ENCODE data around the gene MYO18B. TPM values are rescaled to one million over a fixed set of nuclear protein-coding genes. Genes with fewer than 3 reads are reported as not detected.

The MYO18B gene
- total RNA-seq, 1 experiment from 2014 or later, result not detected

DNA sequence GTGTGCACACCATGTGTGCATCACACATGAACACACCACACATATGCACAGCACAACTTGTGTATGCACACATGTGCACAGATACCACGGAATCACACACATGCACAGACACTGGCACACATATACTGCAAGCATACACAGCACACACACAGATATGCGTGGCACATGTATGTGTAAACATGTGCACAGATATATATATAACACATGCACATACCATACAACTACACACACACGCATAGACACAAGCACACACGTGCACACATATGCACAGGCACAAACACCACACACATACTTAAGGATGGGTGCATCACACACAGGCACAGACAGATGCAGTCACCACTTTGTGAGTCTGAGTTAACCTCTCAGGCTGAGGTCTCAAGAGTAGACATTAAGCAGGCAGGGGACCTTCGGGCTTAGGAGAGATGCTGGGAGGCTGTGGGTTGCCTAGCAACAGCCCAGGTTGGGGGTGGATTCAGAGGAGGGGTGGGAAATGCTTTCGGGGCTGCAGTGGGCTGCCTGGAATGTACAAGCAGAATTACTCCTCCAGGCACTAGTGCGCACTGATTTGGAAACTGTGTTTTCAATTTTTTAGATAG, 82.9 kb downstream of the MYO18B start:
- DNase-seq (ENCODE audit: low spot score), result no peak

- no peak for DNase-seq (ENCODE audit: low spot score)
Observed at GRCh38 chr22:25827415-25827814, 85.4 kb downstream of the MYO18B start.

GRCh38 chr22:25828422-25828821, 86.4 kb downstream of the MYO18B start:
- DNase-seq (ENCODE audit: low spot score), result no peak

- no peak for DNase-seq (ENCODE audit: low spot score)
Observed at GRCh38 chr22:25829237-25829636, 87.2 kb downstream of the MYO18B start.

DNA sequence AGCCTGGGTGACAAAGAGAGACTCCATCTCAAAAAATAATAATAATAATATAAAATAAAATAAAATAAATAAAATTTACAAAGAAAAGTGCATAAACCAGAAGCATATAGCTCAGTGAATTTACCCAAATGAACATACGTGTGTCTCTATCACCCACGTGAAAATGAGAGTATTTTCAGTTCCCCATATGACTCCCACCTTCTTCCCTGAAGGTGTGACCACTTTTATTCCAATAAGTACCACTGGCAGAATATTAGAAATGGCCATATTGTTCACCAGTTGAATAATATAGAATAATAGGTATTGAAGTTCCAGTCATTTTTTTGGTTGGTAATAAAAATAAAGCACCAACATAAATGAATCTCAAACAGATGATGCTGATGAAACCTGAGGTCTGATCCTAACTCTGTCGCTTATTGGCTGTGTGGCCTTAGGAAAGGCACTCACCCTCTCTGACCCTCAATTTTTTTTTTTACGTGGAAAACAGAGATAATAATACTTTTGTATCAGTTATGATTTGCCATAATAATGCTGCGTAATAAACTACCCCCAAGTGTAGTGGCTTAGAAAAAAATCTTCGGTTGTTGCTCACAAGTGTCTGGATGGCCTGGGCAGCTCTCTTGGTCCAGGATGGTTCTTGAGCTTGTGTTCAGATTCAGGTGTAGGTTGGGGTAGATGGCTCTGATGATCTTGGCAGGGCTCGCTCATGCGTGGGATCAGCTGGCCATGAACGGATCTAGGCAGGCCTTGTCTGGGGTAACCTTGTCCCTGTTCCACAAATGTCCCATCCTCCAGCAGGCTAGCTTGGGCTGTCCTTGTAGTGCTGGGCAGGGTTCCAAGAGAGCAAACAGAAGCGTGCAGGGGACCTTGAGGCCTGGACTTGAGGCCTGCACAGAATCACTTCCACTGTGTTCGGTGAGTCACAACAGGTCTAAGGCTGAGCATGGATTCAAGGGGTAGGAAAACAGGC, 88.1 kb downstream of the MYO18B start:
- DNase-seq (ENCODE audit: low spot score), result no peak

DNA sequence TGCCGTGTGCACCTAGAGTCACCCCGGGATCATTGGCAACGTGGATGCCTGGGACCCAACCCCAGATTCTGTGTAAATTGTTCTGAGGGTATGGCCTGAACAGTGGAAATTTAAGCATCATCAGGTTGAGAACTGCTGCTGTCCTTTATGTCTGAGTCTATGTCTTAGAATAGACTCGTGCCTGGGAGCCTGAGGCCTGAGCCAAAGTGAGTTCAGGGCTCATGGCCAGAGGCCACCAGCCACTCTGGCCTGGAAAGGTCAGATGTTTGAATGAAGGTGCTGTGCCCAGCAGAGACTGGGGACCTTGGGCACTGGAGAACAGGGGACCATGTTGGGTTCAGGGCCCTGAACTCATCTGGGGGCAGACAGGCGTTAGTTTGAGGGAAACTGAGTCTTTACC, 91.1 kb downstream of the MYO18B start:
- no peak for DNase-seq (ENCODE audit: low spot score)

- no peak for DNase-seq (ENCODE audit: low spot score)
Observed at GRCh38 chr22:25833676-25834075, 91.7 kb downstream of the MYO18B start.

- DNase-seq (ENCODE audit: low spot score), result no peak
Observed at GRCh38 chr22:25834490-25834889, 92.5 kb downstream of the MYO18B start.

DNA sequence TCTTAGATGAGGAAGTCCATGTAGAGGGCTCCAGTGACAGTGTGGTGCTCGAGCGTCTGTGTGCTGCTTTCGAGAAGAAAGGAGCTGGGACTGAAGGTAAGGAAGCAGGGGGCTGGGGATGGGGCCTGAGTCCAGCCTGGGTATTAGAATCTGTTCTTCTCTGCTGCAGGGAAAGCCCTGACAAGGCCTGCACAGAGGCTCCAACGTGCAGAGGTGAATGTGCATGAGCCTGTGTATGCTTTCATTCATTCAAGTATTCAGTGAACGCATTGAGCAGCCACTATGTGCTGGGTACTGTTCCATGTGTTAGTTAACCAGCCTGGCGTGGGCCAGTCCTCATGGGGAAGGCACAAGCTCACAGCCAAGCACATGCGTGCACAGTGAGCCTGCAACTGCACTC, 93.4 kb downstream of the MYO18B start:
- DNase-seq (ENCODE audit: low spot score), result no peak

GRCh38 chr22:25837288-25837900, 95.4 kb downstream of the MYO18B start:
- DNase-seq (ENCODE audit: low spot score), result no peak

DNA sequence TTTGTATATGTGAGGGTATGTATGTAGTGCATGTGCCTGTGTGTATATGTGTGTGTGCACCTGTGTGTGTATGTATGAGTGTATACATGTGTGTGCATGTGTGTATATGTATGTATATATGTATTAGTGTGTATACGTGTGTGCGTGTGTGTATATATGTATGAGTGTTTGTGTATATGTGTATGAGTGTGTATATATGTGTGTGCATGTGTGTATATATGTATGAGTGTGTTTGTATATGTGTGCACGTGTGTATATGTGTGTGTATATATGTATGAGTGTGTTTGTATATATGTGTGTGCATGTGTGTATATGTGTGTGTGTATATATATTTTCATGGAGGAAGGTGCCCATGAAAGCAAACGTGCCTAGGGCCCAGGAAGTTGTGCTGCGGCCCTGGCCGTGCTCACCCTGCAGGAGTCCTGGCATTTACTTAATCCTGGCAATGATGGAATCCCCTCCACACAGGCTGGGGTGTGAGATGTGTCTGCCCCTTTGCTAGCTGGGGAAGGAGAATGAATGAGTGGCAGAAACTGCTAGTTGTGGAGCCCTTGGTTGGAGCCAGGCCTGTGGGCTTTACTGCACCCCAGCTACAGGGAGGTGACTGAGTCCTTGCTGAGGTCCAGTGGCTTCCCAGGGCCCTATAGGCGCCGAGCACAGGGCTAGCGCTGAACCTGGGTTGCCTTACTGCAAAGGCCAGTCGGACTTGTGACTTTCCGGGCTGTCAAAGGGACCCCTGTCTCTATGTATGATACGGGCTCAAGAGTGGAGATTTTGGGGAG, 97.2 kb downstream of the MYO18B start:
- DNase-seq (ENCODE audit: low spot score), result no peak

DNA sequence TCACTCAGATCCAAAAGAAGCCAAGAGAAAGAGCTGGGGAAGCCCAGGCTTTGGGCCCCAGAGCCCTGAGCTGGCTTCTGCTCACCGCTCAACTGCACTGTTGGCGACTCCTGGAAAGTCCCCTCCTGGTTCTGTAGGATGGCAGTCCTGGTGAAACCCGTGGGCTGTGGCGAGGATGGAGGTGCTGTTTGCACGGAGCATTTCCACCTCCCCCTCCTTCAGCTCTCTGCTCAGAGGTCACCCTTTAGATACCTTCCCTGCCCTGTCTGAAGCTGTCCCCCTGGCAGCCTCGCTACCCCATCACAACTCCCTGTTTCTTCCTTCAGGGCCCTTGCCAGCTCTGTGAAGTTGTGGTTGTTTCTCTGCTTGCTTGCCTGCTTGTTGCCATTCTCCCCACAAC, 97.8 kb downstream of the MYO18B start:
- no peak for DNase-seq (ENCODE audit: low spot score)

DNA sequence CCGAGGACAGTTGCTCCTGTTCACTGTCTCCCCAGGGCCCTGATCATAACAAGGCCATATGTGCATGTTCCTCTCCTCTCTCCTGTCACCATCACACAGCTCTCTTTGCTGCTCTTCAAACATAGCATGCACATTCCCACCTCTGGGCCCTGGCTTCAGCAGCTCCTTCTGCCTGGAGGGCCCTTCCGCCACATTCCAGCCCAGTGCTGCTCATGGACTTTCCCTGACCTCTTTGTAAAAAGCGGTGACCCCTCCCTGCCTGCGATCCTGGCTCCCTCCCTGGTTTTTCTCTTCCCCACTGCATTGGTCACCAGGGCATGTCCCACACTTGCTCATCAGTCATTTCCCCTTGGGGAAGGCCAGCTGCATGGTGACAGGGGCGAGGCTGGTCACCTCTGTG, 98.2 kb downstream of the MYO18B start:
- DNase-seq (ENCODE audit: low spot score), result no peak

GRCh38 chr22:25840891-25841290, 98.9 kb downstream of the MYO18B start:
- DNase-seq (ENCODE audit: low spot score), result no peak

GRCh38 chr22:25841775-25842174, 99.8 kb downstream of the MYO18B start:
- no peak for DNase-seq (ENCODE audit: low spot score)

- DNase-seq (ENCODE audit: low spot score), result no peak
Observed at GRCh38 chr22:25843660-25844405, 101.8 kb downstream of the MYO18B start.

DNA sequence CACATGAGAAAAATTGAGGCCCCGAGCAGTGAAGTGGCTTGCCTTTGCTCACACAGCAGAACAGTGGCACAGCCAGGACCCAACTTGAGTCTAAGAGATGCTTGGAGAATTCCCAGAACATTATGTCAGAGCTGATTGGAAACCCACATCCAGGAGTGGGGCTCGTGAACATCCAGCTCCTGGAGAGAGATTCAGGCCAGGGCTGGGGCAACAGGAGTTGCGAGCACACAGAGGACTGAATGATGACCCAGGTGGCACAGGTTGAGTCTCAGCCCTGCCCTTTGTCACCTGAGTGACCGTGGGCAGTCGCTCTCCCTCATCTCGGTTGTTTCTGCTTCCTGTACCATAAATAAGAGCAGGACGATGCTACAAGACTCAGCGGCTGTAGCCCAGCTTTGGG, 102.6 kb downstream of the MYO18B start:
- DNase-seq (ENCODE audit: low spot score), result no peak

- DNase-seq (ENCODE audit: low spot score), result no peak
Observed at GRCh38 chr22:25845985-25846745, 104.2 kb downstream of the MYO18B start.

DNA sequence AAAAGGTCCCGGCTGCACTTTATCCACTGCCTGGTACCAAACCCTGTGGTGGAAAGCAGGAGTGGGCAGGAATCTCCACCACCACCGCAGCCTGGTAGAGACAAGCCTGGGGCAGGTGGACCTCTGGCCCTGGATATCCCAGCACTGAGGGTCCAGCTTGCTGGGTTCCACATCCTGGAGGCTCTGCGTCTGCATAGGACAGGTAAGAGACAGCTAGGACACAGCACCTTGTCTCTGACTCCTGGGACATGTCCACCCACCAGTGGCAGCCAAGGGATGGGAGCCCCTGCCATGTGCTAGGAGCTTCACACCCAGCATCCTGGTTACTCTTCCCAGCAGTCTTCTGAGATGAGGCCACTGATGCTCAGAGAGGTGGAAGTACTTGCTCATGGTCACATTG, 105.5 kb downstream of the MYO18B start:
- DNase-seq (ENCODE audit: low spot score), result no peak

- no peak for DNase-seq (ENCODE audit: low spot score)
Observed at GRCh38 chr22:25848954-25849353, 107.0 kb downstream of the MYO18B start.

Measured in HT-29 (cell line).